Upper lobe of right lung (tissue), 1 donor: ENCODE measurements around the gene MFAP3. TPM values are rescaled to one million over a fixed set of nuclear protein-coding genes. Genes with fewer than 3 reads are reported as not detected.

Experiments used
- ATAC-seq: fragments of 200-7000 bp; cut with Tn5 transposase; one replicate; pipeline ENCODE4 v1.9.1; 2020; ENCODE audit warnings: mild to moderate bottlenecking, moderate library complexity
- DNase-seq: peaks from one replicate; pipeline ENCODE4 v3.0.0-alpha.2; 2020
- H3K27ac ChIP-seq: fragments of 200-600 bp; one replicate; pipeline ENCODE4 v1.8.0; 2022
- H3K27me3 ChIP-seq: fragments of 200-600 bp; one replicate; pipeline ENCODE4 v1.8.0; 2022; ENCODE audit warnings: mild to moderate bottlenecking
- H3K36me3 ChIP-seq: fragments of 200-600 bp; one replicate; pipeline ENCODE4 v1.8.0; 2022
- H3K4me1 ChIP-seq: fragments of 200-600 bp; one replicate; pipeline ENCODE4 v1.8.0; 2022
- H3K4me3 ChIP-seq: fragments of 200-600 bp; one replicate; pipeline ENCODE4 v1.8.0; 2022; ENCODE audit warnings: mild to moderate bottlenecking
- H3K9me3 ChIP-seq: fragments of 200-600 bp; one replicate; pipeline ENCODE4 v1.8.0; 2022
- CTCF ChIP-seq: fragments of 200-600 bp; IDR thresholded peaks from one replicate; pipeline ENCODE4 v1.8.0; 2022; ENCODE audit warnings: antibody characterized with exemption
- intact Hi-C: fragments of 100-400 bp; cut with DNase I; formaldehyde crosslinking; loops from one replicate; pipeline ENCODE4 v1.11.0; 2022
- total RNA-seq: library from RNA; stranded (reverse); fragmentation: NEBNext Ultra II Directional; extraction: Animal tissue kit (Norgen Biotek cat#: 25700); gene quantifications from one replicate; pipeline ENCODE4 v1.2.1, GENCODE V29; 2021
- donor health status: DM: no; HTN: yes; CAD: no; lungs with severe emphysema.

MFAP3 gene
- total RNA-seq, 1 donor from 2014 or later = 32.8 TPM

GRCh38 chr5:154077696-154078095 is 38.9 kb downstream of the MFAP3 start:
- peaks cover 5% of the 10 kb centered on the region for H3K4me1 ChIP-seq
- H3K36me3 ChIP-seq = no peaks in the 10 kb centered on the region
- no peak overlapping the region for H3K4me3 ChIP-seq
- no peak for DNase-seq
- intact Hi-C loops = no loop called here
- no peaks in the 10 kb centered on the region for H3K27me3 ChIP-seq
- TF ChIP-seq CTCF = no peak
- peak; percentile 84 for ATAC-seq
- H3K9me3 ChIP-seq = no peaks in the 10 kb centered on the region
- no peak overlapping the region for H3K27ac ChIP-seq

- intact Hi-C loops = no loop called here
- no peak for ATAC-seq
- Histone ChIP-seq H3K9me3 (no peaks in the 10 kb centered on the region), H3K4me1 (peaks cover 5% of the 10 kb centered on the region), H3K27ac (no peak overlapping the region), H3K27me3 (no peaks in the 10 kb centered on the region), H3K36me3 (no peaks in the 10 kb centered on the region), H3K4me3 (no peak overlapping the region)
- DNase-seq = no peak
- no peak for TF ChIP-seq CTCF
These were observed 39.5 kb downstream of the MFAP3 start for GRCh38 chr5:154078272-154078671.

DNA sequence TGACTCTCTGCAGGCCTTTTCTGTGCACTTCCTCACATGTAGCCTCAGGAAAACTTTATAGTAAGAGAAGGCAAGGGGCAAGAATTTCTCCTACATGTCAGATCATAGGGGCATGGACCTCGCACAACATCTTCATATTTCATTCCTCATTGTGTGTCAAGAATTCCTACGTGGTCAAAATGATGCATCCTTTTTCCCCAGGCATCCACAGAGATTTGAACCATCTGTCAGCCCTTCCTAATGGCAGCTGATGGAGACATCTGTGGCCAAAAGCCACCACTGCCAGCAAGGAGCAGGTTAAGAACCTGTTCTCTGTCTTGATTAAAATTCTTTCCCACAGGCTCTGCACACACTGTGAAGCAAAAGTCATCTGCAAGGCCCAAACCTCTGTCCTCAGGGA is 42.5 kb downstream of the MFAP3 start:
- no peak overlapping the region for H3K27ac ChIP-seq
- H3K4me1 ChIP-seq = peaks cover 5% of the 10 kb centered on the region
- TF ChIP-seq CTCF = no peak
- intact Hi-C loops = no loop called here
- H3K27me3 ChIP-seq = no peaks in the 10 kb centered on the region
- ATAC-seq (no peak), DNase-seq (no peak)
- H3K4me3 ChIP-seq = no peak overlapping the region
- H3K36me3 ChIP-seq = no peaks in the 10 kb centered on the region
- H3K9me3 ChIP-seq = no peaks in the 10 kb centered on the region

GRCh38 chr5:154084062-154084639 is 45.4 kb downstream of the MFAP3 start:
- Histone ChIP-seq H3K4me1 (no peaks in the 10 kb centered on the region), H3K27ac (no peak overlapping the region), H3K27me3 (no peaks in the 10 kb centered on the region), H3K4me3 (no peak overlapping the region), H3K9me3 (no peaks in the 10 kb centered on the region), H3K36me3 (no peaks in the 10 kb centered on the region)
- no peak for TF ChIP-seq CTCF
- intact Hi-C loops = no loop called here
- no peak for ATAC-seq
- DNase-seq = no peak

DNA sequence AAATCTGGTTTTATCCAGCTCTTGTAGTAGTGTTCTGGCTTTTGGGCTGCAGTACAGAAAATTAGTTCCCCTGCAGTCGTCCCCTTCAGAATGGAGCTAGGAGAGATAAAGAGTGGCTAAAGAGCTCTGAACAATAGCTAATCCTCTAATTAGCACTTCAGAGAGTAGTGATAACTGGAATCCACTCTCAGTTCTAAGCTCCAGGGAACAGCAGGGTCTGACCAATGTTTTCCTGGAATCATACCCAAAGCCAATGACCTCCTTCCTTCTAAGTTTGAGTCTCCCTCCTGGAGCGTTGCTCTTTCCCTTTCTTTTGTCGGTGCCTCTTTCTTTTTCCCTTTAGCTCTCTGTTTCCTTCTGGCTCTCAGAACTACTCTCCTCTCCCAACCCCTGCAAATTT is 47.4 kb downstream of the MFAP3 start:
- no peak overlapping the region for H3K27ac ChIP-seq

More for the DNA sequence above, 47.4 kb downstream of the MFAP3 start:
- Histone ChIP-seq H3K4me3 (no peak overlapping the region), H3K9me3 (no peaks in the 10 kb centered on the region), H3K36me3 (no peaks in the 10 kb centered on the region), H3K27me3 (no peaks in the 10 kb centered on the region), H3K4me1 (no peaks in the 10 kb centered on the region)
- DNase-seq (no peak), ATAC-seq (no peak)
- TF ChIP-seq CTCF = no peak
- intact Hi-C loops = no loop called here
